GM18505 (cell line): ENCODE data around the gene CHD2.
"Not testable (repeated sequence)": the region's sequence is repeated elsewhere in the genome, so short reads cannot be mapped to it uniquely, and the experiment has no call there.

Experiments
- ATAC-seq: cut with Tn5 transposase; IDR thresholded peaks from one replicate; pipeline ENCODE4 v1.9.1; 2021; ENCODE audit not compliant: unreplicated experiment
- POLR2A ChIP-seq: IDR thresholded peaks from 4 replicates; pipeline ENCODE4 v1.6.1; 2011; ENCODE audit warnings: borderline replicate concordance; ENCODE audit not compliant: insufficient read depth, insufficient read length; ENCODE audit errors: extremely low read depth

Gene CHD2

GRCh38 chr15:93025625-93025982, 125.5 kb downstream of the CHD2 start:
- TF ChIP-seq POLR2A, result no peak
- no peak for ATAC-seq

GRCh38 chr15:93026380-93026817, 126.3 kb downstream of the CHD2 start:
- no peak for TF ChIP-seq POLR2A
- no peak for ATAC-seq

GRCh38 chr15:93027413-93027812, 127.3 kb downstream of the CHD2 start:
- no peak for ATAC-seq
- TF ChIP-seq POLR2A, result no peak

- no peak for ATAC-seq
Measured at GRCh38 chr15:93028111-93028631, 128.0 kb downstream of the CHD2 start.

GRCh38 chr15:93028632-93029213, 128.6 kb downstream of the CHD2 start:
- no peak for TF ChIP-seq POLR2A
- no peak for ATAC-seq

More at GRCh38 chr15:93028111-93028631, 128.0 kb downstream of the CHD2 start:
- TF ChIP-seq POLR2A, result no peak

GRCh38 chr15:93029214-93029835, 129.2 kb downstream of the CHD2 start:
- TF ChIP-seq POLR2A, result no peak
- no peak for ATAC-seq

GRCh38 chr15:93029836-93030429, 129.8 kb downstream of the CHD2 start:
- TF ChIP-seq POLR2A, result no peak
- no peak for ATAC-seq

GRCh38 chr15:93030430-93031102, 130.4 kb downstream of the CHD2 start:
- no peak for TF ChIP-seq POLR2A
- ATAC-seq, result peak; percentile 75

GRCh38 chr15:93031103-93031464, 131.0 kb downstream of the CHD2 start:
- no peak for ATAC-seq
- no peak for TF ChIP-seq POLR2A

- not testable (repeated sequence) for ATAC-seq
Measured at GRCh38 chr15:93031557-93032384, 131.6 kb downstream of the CHD2 start.

- ATAC-seq, result not testable (repeated sequence)
Measured at GRCh38 chr15:93032515-93033206, 132.5 kb downstream of the CHD2 start.

GRCh38 chr15:93033434-93034045, 133.4 kb downstream of the CHD2 start:
- ATAC-seq, result no peak
- TF ChIP-seq POLR2A, result no peak
